OCI-LY7 (cell line): ENCODE measurements around the gene SIRT6.

ENCODE experiments used
- EZH2phosphoT487 ChIP-seq: fragments of 200-600 bp; sonication (generic); IDR thresholded peaks from 2 replicates; pipeline ENCODE4 v1.6.1; 2018; ENCODE audit warnings: low read depth, borderline replicate concordance, mild to moderate bottlenecking, mixed run types, antibody characterized with exemption, low read length, moderate library complexity, mixed read lengths
- TF ChIP-seq, protein P1 (sequence below): fragments of 200-600 bp; sonication (generic); conservative IDR thresholded peaks from 2 replicates; pipeline ENCODE4 v1.5.1; 2014; ENCODE audit warnings: mild to moderate bottlenecking, antibody characterized with exemption, low read length, moderate library complexity, mixed read lengths

- TF ChIP-seq, protein P1, sequence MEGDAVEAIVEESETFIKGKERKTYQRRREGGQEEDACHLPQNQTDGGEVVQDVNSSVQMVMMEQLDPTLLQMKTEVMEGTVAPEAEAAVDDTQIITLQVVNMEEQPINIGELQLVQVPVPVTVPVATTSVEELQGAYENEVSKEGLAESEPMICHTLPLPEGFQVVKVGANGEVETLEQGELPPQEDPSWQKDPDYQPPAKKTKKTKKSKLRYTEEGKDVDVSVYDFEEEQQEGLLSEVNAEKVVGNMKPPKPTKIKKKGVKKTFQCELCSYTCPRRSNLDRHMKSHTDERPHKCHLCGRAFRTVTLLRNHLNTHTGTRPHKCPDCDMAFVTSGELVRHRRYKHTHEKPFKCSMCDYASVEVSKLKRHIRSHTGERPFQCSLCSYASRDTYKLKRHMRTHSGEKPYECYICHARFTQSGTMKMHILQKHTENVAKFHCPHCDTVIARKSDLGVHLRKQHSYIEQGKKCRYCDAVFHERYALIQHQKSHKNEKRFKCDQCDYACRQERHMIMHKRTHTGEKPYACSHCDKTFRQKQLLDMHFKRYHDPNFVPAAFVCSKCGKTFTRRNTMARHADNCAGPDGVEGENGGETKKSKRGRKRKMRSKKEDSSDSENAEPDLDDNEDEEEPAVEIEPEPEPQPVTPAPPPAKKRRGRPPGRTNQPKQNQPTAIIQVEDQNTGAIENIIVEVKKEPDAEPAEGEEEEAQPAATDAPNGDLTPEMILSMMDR, result no peak
- TF ChIP-seq EZH2phosphoT487, result no peak
These were observed 45.7 kb downstream of the SIRT6 start for GRCh38 chr19:4136680-4137088.
